ENCODE measurements around the gene NCOA7.
A peak's percentile ranks its signal among the peaks of the same experiment; 100 is the strongest.

The NCOA7 gene

GRCh38 chr6:125787791-125788190 lies 3.0 kb upstream of the NCOA7 start:
- H3K4me3 ChIP-seq (IDR thresholded peaks at IDR 0.05; ENCODE audit: insufficient read depth, low read depth, low read length) = no peak overlapping the region
- no peaks in the 10 kb centered on the region for H4K20me1 ChIP-seq (ENCODE audit: insufficient read depth)
- H3K4me2 ChIP-seq = no peak overlapping the region
- no peak overlapping the region for H2AFZ ChIP-seq (ENCODE audit: low read depth)
- TF ChIP-seq, protein P1, sequence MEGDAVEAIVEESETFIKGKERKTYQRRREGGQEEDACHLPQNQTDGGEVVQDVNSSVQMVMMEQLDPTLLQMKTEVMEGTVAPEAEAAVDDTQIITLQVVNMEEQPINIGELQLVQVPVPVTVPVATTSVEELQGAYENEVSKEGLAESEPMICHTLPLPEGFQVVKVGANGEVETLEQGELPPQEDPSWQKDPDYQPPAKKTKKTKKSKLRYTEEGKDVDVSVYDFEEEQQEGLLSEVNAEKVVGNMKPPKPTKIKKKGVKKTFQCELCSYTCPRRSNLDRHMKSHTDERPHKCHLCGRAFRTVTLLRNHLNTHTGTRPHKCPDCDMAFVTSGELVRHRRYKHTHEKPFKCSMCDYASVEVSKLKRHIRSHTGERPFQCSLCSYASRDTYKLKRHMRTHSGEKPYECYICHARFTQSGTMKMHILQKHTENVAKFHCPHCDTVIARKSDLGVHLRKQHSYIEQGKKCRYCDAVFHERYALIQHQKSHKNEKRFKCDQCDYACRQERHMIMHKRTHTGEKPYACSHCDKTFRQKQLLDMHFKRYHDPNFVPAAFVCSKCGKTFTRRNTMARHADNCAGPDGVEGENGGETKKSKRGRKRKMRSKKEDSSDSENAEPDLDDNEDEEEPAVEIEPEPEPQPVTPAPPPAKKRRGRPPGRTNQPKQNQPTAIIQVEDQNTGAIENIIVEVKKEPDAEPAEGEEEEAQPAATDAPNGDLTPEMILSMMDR (conservative IDR thresholded peaks at IDR 0.05; ENCODE audit: low read depth, low read length) = no peak
- H3K79me2 ChIP-seq (ENCODE audit: insufficient read depth, low read depth) = no peaks in the 10 kb centered on the region
- H3K9ac ChIP-seq = no peak overlapping the region
- no peaks in the 10 kb centered on the region for H3K27me3 ChIP-seq (ENCODE audit: insufficient read depth, low read depth)
- no peak overlapping the region for H3K27ac ChIP-seq
- H3K4me1 ChIP-seq (ENCODE audit: low read depth, poor library complexity, severe bottlenecking) = peaks cover 14% of the 10 kb centered on the region
- H3K36me3 ChIP-seq (ENCODE audit: insufficient read depth) = no peaks in the 10 kb centered on the region

DNA sequence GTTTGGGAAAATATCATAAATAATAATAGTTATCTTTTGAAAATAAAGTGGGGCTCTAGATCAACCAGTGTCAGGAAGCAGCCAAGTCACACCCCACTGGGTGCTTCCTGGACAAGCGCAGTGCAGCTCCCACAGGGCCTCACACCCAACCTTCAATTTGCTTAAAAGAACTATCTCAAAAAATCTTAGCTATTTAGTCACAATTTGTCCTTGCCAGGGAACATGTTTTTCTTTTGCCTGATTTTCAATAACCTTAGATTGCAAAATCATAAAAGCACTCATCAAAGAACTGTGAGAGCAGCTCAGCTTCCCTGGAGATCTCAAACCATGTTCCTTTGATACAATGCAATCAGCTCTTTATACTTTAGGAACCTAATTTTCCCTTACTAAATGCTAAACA lies 1.6 kb upstream of the NCOA7 start:
- no peak overlapping the region for H2AFZ ChIP-seq (ENCODE audit: low read depth)
- no peaks in the 10 kb centered on the region for H3K27me3 ChIP-seq (ENCODE audit: insufficient read depth, low read depth)
- no peaks in the 10 kb centered on the region for H3K36me3 ChIP-seq (ENCODE audit: insufficient read depth)
- H4K20me1 ChIP-seq (ENCODE audit: insufficient read depth) = no peaks in the 10 kb centered on the region
- no peak overlapping the region for H3K4me2 ChIP-seq
- H3K4me3 ChIP-seq (IDR thresholded peaks at IDR 0.05; ENCODE audit: insufficient read depth, low read depth, low read length) = no peak overlapping the region
- peaks cover 14% of the 10 kb centered on the region for H3K4me1 ChIP-seq (ENCODE audit: low read depth, poor library complexity, severe bottlenecking)
- TF ChIP-seq, protein P1 (conservative IDR thresholded peaks at IDR 0.05; ENCODE audit: low read depth, low read length) = no peak
- H3K9ac ChIP-seq = no peak overlapping the region
- H3K27ac ChIP-seq = no peak overlapping the region
- no peaks in the 10 kb centered on the region for H3K79me2 ChIP-seq (ENCODE audit: insufficient read depth, low read depth)

DNA sequence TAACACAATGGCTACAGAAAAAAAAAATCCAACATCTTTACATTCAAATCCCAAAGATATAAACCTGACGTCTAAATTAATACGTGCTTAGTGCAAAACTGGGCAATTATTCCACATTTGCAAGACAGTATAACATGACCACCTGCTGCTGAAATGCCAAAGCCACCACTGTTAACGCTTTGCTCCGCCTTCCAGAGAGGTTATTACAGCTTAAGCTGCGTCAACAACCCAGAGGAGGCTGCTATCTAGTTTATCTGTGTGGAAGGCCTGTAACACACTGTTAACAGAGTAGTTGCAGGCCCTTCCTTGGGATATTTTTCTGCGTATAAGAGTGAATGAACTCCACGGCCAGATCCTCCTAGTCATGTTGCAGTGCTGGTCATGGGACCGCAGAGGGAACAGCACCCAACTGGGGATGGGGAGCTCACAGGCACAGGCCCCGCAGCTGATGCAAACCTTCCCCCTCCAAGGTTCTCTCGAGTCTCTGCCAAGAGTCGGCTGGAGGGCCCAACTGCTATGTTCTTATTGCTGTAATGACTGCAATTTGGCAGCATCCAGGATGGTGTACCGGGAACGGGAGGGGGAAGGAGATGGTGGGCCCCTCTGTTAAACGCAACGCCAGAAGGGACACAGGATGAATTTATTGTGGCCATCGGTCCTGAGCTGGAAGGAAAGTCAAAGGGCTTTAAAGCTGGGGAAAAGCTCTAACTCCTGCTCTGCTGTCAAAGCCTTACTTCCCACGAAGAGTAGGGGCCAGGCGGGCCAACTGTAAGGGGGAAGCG lies 993 bp upstream of the NCOA7 start:
- H3K27ac ChIP-seq = peak overlapping the region; percentile 38; the same call in 1 of the 2 replicates
- no peaks in the 10 kb centered on the region for H3K27me3 ChIP-seq (ENCODE audit: insufficient read depth, low read depth)
- no peaks in the 10 kb centered on the region for H3K79me2 ChIP-seq (ENCODE audit: insufficient read depth, low read depth)
- H2AFZ ChIP-seq (ENCODE audit: low read depth) = peak overlapping the region; percentile 61
- peak overlapping the region; percentile 28 for H3K4me2 ChIP-seq
- H3K9ac ChIP-seq = peak overlapping the region; percentile 47; the same call in 1 of the 2 replicates
- H3K4me3 ChIP-seq (IDR thresholded peaks at IDR 0.05; ENCODE audit: insufficient read depth, low read depth, low read length) = no peak overlapping the region
- peaks cover 14% of the 10 kb centered on the region for H3K4me1 ChIP-seq (ENCODE audit: low read depth, poor library complexity, severe bottlenecking)
- H3K36me3 ChIP-seq (ENCODE audit: insufficient read depth) = no peaks in the 10 kb centered on the region
- TF ChIP-seq, protein P1 (conservative IDR thresholded peaks at IDR 0.05; ENCODE audit: low read depth, low read length) = no peak
- no peaks in the 10 kb centered on the region for H4K20me1 ChIP-seq (ENCODE audit: insufficient read depth)

- Histone ChIP-seq H3K27ac (no peak overlapping the region), H3K36me3 (ENCODE audit: insufficient read depth) (no peaks in the 10 kb centered on the region), H3K79me2 (ENCODE audit: insufficient read depth, low read depth) (no peaks in the 10 kb centered on the region), H3K4me1 (ENCODE audit: low read depth, poor library complexity, severe bottlenecking) (peaks cover 14% of the 10 kb centered on the region), H4K20me1 (ENCODE audit: insufficient read depth) (no peaks in the 10 kb centered on the region), H2AFZ (ENCODE audit: low read depth) (peak overlapping the region; percentile 73), H3K4me2 (peak overlapping the region; percentile 68), H3K27me3 (ENCODE audit: insufficient read depth, low read depth) (no peaks in the 10 kb centered on the region), H3K9ac (peak overlapping the region; percentile 47; the same call in 1 of the 2 replicates), H3K4me3 (IDR thresholded peaks at IDR 0.05; ENCODE audit: insufficient read depth, low read depth, low read length) (no peak overlapping the region)
- TF ChIP-seq, protein P1 (conservative IDR thresholded peaks at IDR 0.05; ENCODE audit: low read depth, low read length) = peak; percentile 33
Observed at GRCh38 chr6:125791151-125791819, 525 bp downstream of the NCOA7 start.
